CD4-positive, alpha-beta T cell treated with Interleukin-17A for 4 hours (primary cell): ENCODE measurements around the gene MESD.

Experiments
- DNase-seq: peaks from one replicate; pipeline ENCODE4 v3.0.0-alpha.2; 2020; ENCODE audit warnings: mixed read lengths

MESD gene

GRCh38 chr15:80989518-80990478, at the start of gene MESD:
Gene MESD, minus strand, starts transcription at chr15:80989819. Its CDS starts 28 bp downstream, at chr15:80989791.
- DNase-seq = peak; percentile 99

GRCh38 chr15:81038975-81039607, 49.5 kb upstream of the MESD start:
- DNase-seq = no peak

- no peak for DNase-seq
These were observed 48.5 kb upstream of the MESD start for GRCh38 chr15:81037952-81038743.

- DNase-seq = no peak
These were observed 43.9 kb upstream of the MESD start for GRCh38 chr15:81033508-81033907.

- no peak for DNase-seq
These were observed 43.2 kb upstream of the MESD start for GRCh38 chr15:81032818-81033217.

- no peak for DNase-seq
These were observed 42.7 kb upstream of the MESD start for GRCh38 chr15:81032355-81032754.

GRCh38 chr15:81031203-81031602, 41.6 kb upstream of the MESD start:
- DNase-seq = no peak

- no peak for DNase-seq
These were observed 40.7 kb upstream of the MESD start for GRCh38 chr15:81030301-81030750.

GRCh38 chr15:81029414-81030300, 40.0 kb upstream of the MESD start:
- no peak for DNase-seq

- DNase-seq = no peak
These were observed 37.4 kb upstream of the MESD start for GRCh38 chr15:81026836-81027599.

GRCh38 chr15:81025721-81026370, 36.2 kb upstream of the MESD start:
- no peak for DNase-seq

GRCh38 chr15:81024936-81025335, 35.3 kb upstream of the MESD start:
- DNase-seq = no peak

- no peak for DNase-seq
These were observed 34.8 kb upstream of the MESD start for GRCh38 chr15:81024265-81024872.

- DNase-seq = no peak
These were observed 34.1 kb upstream of the MESD start for GRCh38 chr15:81023483-81024264.

- no peak for DNase-seq
These were observed 31.7 kb upstream of the MESD start for GRCh38 chr15:81021321-81021720.

- no peak for DNase-seq
These were observed 28.6 kb upstream of the MESD start for GRCh38 chr15:81018197-81018596.

GRCh38 chr15:81016489-81017068, 27.0 kb upstream of the MESD start:
- DNase-seq = no peak

GRCh38 chr15:81015621-81016488, 26.2 kb upstream of the MESD start:
- no peak for DNase-seq
